HUES6 (cell line): Measurements from ENCODE around the gene INPP5F.

Experiments used
- H3K27ac ChIP-seq: 2 replicates; pipeline ENCODE4 v1.7.0; 2013; ENCODE audit warnings: low read depth, mild to moderate bottlenecking, low read length, inconsistent platforms
- H3K27me3 ChIP-seq: 2 replicates; pipeline ENCODE4 v1.6.1; 2013; ENCODE audit warnings: low read length; ENCODE audit not compliant: control insufficient read depth, insufficient read depth
- H3K36me3 ChIP-seq: 2 replicates; pipeline ENCODE4 v1.6.1; 2013; ENCODE audit warnings: low read length; ENCODE audit not compliant: control insufficient read depth, insufficient read depth
- H3K4me1 ChIP-seq: 2 replicates; pipeline ENCODE4 v1.6.1; 2013; ENCODE audit warnings: low read length; ENCODE audit not compliant: control insufficient read depth, insufficient read depth
- H3K4me3 ChIP-seq: 2 replicates; pipeline ENCODE4 v1.5.1; 2013; ENCODE audit warnings: low read depth, low read length
- H3K9ac ChIP-seq: one replicate; pipeline ENCODE4 v1.6.1; 2013; ENCODE audit warnings: mild to moderate bottlenecking, low read length
- H3K9me3 ChIP-seq: 2 replicates; pipeline ENCODE4 v1.6.1; 2013; ENCODE audit warnings: low read depth, low read length; ENCODE audit not compliant: control insufficient read depth, insufficient read depth

Gene INPP5F

DNA sequence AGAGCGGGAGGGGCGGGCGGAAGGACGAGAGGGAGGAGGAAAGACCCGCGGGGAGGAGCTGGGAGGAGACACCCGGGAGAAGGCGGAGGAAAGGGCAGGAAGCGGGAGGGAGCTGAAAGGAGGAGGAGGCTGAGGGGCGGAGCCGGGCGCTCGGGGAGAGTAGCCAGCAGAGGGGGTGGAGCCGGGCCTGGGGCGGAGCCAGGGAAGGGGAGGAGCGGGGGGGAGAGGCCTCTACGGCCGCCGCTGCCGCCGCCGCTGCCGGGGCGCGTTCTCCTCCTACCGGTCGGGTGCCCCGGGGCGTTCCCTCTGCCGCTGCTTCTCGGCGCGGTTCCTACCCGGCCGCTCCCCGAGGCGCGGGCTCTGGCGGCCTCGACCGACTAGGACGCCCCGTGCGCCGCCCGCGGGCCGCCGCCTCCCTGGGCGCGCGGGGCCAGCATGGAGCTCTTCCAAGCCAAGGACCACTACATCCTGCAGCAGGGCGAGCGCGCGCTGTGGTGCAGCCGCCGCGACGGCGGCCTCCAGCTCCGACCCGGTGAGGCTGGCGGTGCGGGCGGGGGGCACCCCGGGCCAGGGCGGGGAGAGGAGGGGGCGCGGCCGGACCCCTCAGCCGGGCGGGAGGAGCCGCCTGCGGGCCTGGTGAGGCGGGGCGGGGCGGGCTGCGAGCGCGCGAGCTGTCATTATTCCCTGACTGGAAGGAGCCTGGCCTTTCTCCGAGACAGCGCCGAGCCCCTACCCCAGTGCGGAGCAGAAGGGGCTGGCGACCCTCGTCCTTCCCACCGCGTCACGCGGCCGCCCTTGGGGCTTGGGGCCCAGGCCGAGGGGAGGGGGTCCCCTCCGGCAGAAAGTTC lies at the start of gene INPP5F:
TSS of gene INPP5F (plus strand) at position 223 of the 848 bp plus-strand sequence. CDS start at position 436, 213 bp downstream.
- Histone ChIP-seq H3K9me3 (no peaks in the 10 kb centered on the region), H3K36me3 (no peaks in the 10 kb centered on the region), H3K27ac (peak within 1 kb of the TSS; percentile 90), H3K4me3 (peak within 1 kb of the TSS; percentile 90), H3K9ac (peak within 1 kb of the TSS; percentile 79), H3K27me3 (no peaks in the 10 kb centered on the region), H3K4me1 (peaks cover 22% of the 10 kb centered on the region)

DNA sequence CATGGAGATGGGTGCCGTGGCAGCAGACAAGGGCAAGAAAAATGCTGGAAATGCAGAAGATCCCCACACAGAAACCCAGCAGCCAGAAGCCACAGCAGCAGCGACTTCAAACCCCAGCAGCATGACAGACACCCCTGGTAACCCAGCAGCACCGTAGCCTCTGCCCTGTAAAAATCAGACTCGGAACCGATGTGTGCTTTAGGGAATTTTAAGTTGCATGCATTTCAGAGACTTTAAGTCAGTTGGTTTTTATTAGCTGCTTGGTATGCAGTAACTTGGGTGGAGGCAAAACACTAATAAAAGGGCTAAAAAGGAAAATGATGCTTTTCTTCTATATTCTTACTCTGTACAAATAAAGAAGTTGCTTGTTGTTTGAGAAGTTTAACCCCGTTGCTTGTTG lies 48.7 kb upstream of the INPP5F start:
- H3K27me3 ChIP-seq = no peaks in the 10 kb centered on the region
- H3K36me3 ChIP-seq = peaks cover 52% of the 10 kb centered on the region
- H3K9me3 ChIP-seq = peaks cover 8% of the 10 kb centered on the region
- no peak overlapping the region for H3K4me3 ChIP-seq
- no peak overlapping the region for H3K27ac ChIP-seq
- H3K4me1 ChIP-seq = peaks cover 9% of the 10 kb centered on the region; the same call in 1 of the 2 replicates
- no peak overlapping the region for H3K9ac ChIP-seq

DNA sequence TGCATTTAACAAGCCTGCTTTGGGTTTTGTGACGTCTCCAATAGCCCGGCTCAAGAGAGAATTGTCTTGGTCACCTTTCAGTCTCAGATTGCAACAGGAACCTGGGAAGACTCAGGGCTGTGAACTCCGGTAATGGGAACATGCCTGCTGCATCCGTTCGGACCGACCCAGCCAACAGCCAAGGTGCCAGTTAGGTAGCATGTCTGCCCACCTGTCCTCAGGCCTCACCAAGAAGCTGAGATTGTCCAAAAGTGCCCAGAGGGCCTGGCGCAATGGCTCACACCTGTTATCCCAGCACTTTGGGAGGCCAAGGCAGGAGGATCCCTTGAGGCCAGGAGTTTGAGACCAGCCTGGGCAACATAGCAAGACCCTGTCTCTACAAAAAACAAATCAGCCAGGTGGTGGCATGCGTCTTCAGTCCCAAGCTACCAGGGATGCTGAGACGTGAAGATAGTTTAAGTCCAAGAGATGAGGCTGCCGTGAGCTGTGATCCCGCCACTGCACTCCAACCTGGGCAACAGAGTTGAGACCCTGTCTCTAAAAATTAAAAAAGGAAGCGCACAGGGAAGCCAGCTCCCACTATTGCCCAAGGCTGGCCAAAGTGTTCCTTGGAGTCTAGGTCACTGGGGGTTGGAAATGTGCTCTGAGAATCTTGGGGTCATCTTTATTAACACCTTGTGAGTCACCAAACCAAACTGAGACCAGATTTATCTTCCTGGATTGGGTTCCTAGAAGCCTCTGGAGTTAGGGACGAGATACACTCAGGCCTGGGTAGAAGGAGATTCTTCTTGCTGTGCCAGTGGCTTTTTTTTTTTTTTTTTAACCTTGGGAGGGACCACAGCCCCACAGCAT lies 47.7 kb upstream of the INPP5F start:
- Histone ChIP-seq H3K27me3 (no peaks in the 10 kb centered on the region), H3K27ac (no peak overlapping the region), H3K9ac (no peak overlapping the region), H3K4me3 (no peak overlapping the region), H3K4me1 (peaks cover 6% of the 10 kb centered on the region; the same call in 1 of the 2 replicates), H3K9me3 (peaks cover 8% of the 10 kb centered on the region), H3K36me3 (peaks cover 42% of the 10 kb centered on the region)

- Histone ChIP-seq H3K27me3 (no peaks in the 10 kb centered on the region), H3K36me3 (peaks cover 29% of the 10 kb centered on the region), H3K4me3 (no peak overlapping the region), H3K9ac (no peak overlapping the region), H3K27ac (no peak overlapping the region), H3K9me3 (peaks cover 8% of the 10 kb centered on the region), H3K4me1 (no peaks in the 10 kb centered on the region)
Measured at GRCh38 chr10:119679480-119679829, 46.4 kb upstream of the INPP5F start.

DNA sequence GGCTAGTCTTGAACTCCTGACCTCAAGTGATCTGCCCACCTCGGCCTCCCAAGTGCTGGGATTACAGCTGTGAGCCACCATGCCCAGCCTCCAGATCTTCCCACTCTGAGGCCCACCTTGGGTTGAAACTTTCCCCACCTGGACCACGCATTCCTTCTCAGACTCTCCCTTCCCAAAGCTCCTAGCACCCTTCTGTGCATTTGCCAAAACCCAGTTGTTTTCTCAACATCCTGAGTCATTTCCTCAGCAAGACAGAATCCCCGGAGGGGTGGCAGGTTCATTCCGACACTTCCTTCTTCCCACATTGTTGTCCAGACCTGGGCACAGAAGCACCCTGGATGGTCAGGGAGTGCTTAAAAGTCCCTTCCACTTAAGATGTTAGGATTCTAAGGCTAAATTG lies 45.8 kb upstream of the INPP5F start:
- H3K27ac ChIP-seq = no peak overlapping the region
- H3K27me3 ChIP-seq = no peaks in the 10 kb centered on the region
- H3K4me1 ChIP-seq = no peaks in the 10 kb centered on the region
- H3K4me3 ChIP-seq = no peak overlapping the region
- H3K36me3 ChIP-seq = peaks cover 25% of the 10 kb centered on the region
- H3K9ac ChIP-seq = no peak overlapping the region
- H3K9me3 ChIP-seq = peaks cover 8% of the 10 kb centered on the region

DNA sequence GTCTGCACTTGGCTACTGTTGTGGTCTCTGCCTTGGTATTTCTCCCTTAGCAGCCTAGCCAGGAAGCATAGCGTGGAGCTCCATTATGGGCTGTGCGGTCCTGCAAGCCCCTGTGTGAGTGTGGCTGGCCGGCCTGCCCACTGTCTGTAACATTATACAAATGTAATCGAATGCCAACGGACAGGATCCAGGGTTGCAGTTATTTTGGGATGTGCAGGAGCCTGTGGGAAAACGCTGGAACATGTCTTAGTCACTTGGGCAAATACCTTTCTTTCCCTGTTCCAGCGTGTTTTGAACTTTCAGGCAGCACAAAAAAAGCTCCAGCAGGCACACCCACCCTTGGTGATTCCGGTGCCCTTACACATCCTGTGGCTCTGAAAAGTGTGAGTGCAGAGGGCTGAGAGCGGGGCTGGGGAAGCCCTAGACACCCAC lies 45.2 kb upstream of the INPP5F start:
- no peak overlapping the region for H3K9ac ChIP-seq
- H3K27ac ChIP-seq = no peak overlapping the region
- no peaks in the 10 kb centered on the region for H3K4me1 ChIP-seq

GRCh38 chr10:119686465-119687191 lies 39.2 kb upstream of the INPP5F start:
- H3K36me3 ChIP-seq = no peaks in the 10 kb centered on the region
- peak overlapping the region; percentile 74 for H3K4me3 ChIP-seq
- peaks cover 26% of the 10 kb centered on the region for H3K4me1 ChIP-seq
- no peaks in the 10 kb centered on the region for H3K27me3 ChIP-seq
- peak overlapping the region; percentile 94; the same call in 1 of the 2 replicates for H3K27ac ChIP-seq
- peak overlapping the region; percentile 84 for H3K9ac ChIP-seq
- 0 out of 2 replicates have a peak, but pooled peaks cover under 1% of the 10 kb centered on the region for H3K9me3 ChIP-seq

More for the DNA sequence above, 45.2 kb upstream of the INPP5F start:
- H3K4me3 ChIP-seq = no peak overlapping the region
- H3K9me3 ChIP-seq = peaks cover 8% of the 10 kb centered on the region
- H3K36me3 ChIP-seq = peaks cover 23% of the 10 kb centered on the region
- H3K27me3 ChIP-seq = no peaks in the 10 kb centered on the region

DNA sequence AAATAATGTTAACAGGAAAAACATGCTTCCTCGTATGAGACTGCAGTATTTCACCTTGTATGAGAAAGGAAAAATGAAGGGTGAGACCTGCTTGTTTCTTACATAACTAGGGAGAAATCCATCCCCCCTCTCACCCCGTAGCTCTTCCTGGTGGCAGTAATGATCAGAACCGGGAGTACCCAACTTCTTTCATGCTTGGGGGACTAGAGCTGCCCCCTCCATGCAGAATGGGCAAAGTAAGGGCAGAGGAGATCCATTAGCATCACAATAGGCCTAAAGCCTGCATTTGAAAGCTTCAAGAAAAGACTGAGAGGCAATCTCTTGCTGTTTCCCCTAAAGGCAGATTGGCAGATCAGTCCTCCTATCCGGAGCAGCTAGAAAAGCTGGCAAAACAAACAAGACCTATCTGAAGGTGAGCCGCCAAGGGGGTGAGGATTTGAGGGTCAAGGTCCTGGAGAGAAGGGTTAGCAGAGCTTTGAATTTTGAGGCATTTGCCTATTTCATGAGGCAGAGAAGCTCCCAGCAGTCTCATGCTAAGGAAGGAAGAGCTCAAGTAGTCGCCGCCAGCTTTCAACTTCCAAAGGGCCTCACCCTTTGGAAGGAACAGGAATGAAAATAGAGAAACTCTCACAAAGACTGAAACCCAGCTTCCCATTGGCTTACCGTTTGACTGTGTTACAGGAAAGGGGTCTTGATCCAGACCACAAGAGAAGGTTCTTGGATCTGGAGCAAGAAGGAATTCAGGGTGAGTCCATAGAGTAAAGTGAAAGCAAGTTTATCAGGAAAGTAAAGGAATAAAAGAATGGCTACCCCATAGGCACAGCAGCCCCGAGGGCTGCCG lies 38.4 kb upstream of the INPP5F start:
- Histone ChIP-seq H3K9ac (peak overlapping the region; percentile 84), H3K27me3 (no peaks in the 10 kb centered on the region), H3K27ac (peak overlapping the region; percentile 94), H3K4me3 (peak overlapping the region; percentile 74), H3K36me3 (no peaks in the 10 kb centered on the region), H3K9me3 (no peaks in the 10 kb centered on the region), H3K4me1 (peaks cover 26% of the 10 kb centered on the region)

DNA sequence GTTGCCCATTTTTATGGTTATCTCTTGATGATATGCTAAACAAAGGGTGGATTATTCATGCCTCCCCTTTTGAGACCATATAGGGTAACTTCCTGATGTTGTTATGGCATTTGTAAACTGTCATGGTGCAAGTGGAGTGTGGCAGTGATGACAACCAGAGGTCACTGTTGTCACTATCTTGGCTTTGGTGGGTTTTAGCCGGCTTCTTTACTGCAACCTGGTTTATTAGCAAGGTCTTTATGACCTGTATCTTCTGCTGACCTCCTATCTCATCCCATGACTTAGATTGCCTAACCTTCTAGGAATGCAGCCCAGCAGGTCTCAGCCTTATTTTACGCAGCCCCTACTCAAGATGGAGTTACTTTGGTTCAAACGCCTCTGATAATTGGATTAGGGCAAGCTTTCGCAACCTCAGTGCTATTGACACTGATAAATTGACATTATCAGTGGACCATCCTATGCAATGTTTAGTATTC lies 37.8 kb upstream of the INPP5F start:
- Histone ChIP-seq H3K27ac (peak overlapping the region; percentile 94), H3K27me3 (no peaks in the 10 kb centered on the region), H3K9ac (peak overlapping the region; percentile 84), H3K9me3 (no peaks in the 10 kb centered on the region), H3K4me3 (peak overlapping the region; percentile 74), H3K4me1 (peaks cover 26% of the 10 kb centered on the region), H3K36me3 (no peaks in the 10 kb centered on the region)
